ENCODE data around the gene SERINC5.
"Not testable (repeated sequence)": the region's sequence is repeated elsewhere in the genome, so short reads cannot be mapped to it uniquely, and the experiment has no call there.

Gene SERINC5

DNA sequence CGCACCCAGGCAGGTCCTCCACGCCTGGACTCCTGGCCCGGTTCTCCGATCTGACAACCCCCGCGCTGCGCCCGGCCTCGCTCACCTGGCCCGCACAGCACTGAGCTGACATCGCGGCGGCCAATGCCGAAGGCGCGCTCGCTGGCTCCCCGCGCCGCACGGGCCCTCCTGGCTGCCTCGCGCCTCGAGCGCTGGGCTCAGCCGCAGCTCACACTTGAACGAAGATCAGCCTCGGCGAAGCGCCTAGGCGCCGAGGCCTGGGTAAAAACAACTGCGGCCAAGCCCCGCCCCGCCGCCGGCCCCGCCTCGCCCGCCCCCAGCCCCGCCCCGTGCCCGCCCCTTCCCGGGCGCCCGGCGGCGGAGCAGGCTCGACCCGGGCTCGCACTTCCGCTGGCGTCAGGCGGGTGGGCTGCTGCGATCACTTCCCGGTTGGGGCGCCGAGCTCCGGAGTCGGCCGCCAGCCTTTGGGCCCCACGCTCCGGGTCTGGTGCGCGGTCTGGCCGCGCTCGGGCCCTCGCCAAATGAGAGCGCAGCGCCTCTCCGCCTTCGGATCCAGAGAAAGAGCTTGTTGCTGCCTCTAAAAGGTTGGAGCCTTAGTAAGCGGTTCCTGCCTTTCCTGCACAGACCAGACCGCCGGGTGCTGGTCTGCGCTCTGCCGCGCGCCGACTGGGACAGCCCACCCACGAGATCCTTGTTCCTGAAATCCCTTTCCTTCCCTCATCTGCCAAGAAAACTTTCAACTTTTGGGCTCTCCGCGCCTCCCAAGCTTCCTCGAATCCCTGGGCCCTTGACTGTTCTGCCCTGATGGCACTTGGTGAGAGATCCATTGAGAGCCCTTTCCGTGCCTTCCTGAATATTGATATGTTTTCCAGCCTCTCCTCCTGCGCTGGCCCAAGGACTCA, at the start of gene SERINC5:
TSS of gene SERINC5 (minus strand) at position 238 of the 902 bp plus-strand sequence. CDS start at position 112, 126 bp downstream.
- no peak for FAIRE-seq

DNA sequence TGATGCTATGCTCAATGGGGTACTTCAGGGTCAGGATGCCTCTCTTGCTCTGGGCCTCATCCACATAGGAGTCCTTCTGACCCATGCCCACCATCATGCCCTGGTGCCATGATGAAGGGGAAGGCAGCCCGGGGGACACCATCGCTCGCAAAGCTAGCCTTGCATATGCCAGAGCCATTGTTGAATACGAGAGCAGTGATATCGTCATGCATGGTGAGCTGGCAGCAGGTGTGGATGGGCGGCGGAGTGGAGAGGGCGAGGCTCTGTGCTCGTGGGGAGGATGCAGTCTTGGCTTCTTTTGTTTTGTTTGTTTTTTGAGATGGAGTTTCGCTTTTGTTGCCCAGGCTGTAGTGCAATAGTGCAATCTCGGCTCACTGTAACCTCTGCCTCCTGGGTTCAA, 46.8 kb upstream of the SERINC5 start:
- no peak for FAIRE-seq

DNA sequence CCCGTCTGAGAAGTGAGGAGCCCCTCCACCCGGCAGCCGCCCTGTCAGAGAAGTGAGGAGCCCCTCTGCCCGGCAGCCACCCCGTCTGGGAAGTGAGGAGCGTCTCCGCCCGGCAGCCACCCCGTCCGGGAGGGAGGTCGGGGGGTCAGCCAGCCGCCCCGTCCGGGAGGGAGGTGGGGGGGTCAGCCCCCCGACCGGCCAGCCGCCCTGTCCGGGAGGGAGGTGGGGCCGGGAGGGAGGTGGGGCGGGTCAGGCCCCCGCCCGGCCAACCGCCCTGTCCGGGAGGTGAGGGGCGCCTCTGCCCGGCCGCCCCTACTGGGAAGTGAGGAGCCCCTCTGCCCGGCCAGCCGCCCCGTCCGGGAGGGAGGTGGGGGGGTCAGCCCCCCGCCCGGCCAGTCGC, 45.5 kb upstream of the SERINC5 start:
- not testable (repeated sequence) for FAIRE-seq

DNA sequence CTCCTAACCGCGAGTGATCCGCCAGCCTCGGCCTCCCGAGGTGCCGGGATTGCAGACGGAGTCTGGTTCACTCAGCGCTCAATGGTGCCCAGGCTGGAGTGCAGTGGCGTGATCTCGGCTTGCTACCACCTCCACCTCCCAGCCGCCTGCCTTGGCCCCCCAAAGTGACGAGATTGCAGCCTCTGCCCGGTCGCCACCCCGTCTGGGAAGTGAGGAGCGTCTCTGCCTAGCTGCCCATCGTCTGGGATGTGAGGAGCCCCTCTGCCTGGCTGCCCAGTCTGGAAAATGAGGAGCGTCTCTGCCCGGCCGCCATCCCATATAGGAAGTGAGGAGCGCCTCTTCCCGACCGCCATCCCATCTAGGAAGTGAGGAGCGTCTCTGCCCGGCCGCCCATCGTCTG, 44.9 kb upstream of the SERINC5 start:
- FAIRE-seq = not testable (repeated sequence)

DNA sequence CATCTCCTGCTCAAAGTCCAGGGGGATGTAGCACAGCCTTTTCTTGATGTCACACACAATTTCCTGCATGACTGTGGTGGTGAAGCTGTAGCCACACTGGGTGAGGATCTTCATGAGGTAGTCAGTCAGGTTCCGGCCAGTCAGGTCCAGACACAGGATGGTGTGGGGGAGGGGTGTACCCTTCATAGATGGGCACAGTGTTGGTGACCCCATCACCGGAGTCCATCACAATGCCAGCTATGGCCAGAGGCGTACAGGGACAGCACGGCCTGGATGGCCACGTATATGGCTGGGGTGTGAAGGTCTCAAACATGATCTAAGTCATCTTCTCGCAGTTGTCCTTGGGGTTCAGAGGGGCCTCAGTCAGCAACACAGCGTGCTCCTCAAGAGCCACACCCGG, 44.3 kb upstream of the SERINC5 start:
- no peak for FAIRE-seq

DNA sequence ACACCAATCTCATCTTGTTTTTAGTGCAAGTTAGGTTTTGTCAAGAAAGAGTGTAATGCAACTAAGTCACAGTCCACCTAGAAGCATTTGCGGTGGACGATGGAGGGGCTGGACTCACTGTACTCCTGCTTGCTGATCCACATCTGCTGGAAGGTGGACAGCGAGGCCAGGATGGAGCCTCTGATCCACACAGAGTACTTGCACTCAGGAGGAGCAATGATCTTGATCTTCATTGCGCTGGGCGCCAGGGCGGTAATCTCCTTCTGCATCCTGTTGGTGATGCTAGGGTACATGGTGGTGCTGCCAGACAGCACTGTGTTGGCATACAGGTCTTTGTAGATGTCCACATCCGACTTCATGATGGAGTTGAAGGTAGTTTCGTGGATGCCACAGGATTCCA, 43.8 kb upstream of the SERINC5 start:
- FAIRE-seq = no peak

DNA sequence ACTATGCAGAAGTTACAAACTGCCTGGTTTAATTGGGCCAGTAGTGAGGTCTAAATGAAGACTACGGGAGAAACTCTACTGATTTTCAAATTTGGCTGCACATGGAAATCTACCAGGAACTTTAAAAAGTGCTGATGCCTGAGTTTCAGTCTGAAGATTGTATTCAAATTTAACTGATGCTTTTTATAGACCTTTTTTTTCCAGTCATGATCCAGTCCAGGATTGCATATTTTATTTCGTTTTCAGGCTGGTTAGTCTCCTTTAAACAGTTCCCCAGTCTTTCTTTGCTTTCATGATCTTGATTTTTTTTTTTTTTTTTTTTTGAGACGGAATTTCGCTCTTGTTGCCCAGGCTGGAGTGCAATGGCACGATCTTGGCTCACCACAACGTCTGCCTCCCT, 40.3 kb upstream of the SERINC5 start:
- no peak for FAIRE-seq

DNA sequence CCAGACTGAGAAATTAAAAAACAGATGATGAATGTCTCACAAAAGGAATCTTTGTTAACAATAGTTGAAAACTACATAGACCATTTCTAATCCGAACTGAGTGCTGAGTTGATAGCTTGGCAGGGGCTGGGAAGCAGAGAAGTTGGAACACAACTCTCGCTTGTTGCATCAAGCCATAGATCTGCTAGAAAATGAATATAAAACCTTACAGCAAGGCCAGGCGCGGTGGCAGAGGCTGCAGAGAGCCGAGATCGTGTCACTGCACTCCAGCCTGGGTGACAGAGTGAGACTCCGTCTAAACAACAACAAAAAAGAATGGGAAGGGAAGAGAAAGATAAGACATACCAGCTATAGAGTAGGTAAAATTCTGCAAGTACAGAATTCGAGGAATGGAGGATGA, 35.9 kb upstream of the SERINC5 start:
- no peak for FAIRE-seq

DNA sequence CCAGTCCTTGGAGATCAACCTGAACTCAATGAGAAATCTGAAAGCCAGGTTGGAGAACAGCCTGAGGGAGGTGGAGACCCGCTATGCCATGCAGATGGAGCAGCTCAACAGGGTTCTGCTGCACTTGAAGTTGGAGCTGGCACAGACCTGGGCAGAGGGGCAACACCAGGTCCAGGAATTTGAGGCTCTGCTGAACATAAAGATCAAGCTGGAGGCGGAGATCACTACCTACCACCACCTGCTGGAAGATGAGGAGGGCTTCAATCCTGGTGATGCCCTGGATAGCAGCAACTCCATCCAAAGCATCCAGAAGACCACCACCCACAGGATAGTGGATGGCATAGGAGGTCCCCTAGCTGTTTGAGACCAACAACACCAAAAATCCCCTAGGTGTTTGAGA, 33.5 kb upstream of the SERINC5 start:
- FAIRE-seq = no peak

DNA sequence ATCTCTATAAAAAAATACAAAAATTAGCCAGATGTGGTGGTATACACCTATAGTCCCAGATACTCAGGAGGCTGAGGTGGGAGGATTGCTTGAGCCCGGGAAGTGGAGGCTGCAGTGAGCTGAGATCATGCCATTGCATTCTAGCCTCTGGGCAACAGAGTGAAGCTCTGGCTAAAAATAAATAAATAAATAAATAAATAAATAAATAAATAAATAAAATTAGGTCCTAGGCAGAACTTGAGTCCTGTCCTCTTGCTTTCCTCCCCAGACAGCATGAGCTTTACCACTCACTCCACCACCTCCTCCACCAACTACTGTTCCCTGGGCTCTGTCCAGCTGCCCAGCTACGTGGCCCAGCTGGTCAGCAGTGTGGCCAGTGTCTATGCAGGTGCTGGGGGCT, 32.3 kb upstream of the SERINC5 start:
- no peak for FAIRE-seq

DNA sequence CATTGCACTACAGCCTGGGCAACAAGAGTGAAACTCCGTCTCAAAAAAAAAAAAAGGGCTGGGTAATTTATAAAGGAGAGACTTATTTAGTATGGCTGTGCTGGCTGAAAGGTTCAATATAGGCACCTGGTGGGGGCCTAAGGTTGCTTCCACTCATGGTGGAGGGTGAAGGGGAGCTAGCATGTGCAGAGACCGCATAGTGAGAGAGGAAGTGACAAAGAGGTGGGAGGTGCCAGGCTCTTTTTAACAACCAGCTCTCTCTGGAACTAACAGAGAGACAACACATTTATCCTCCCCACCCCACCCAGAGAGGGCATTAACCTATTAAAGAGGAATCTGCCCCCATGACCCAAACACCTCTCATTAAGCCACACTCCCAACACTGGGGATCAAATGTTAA, 28.9 kb upstream of the SERINC5 start:
- no peak for FAIRE-seq

DNA sequence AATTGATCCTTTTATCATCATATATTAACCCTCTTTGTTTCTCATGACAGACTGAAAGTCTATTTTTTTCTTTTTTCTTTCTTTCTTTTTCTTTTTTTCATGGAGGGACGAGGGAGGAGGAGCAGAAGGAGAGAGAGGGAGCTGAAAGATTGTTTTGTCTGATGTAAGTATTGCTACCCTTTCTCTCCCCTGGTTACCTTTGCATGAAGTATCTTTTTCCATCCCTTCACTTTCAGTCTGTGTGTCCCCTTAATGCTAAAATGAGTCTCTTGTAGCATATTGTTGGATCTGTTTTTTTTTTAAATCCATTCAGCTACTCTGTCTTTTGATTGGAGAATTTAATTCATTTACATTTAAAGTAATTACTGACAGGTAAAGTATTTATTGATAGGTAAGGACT, 27.5 kb upstream of the SERINC5 start:
- no peak for FAIRE-seq

DNA sequence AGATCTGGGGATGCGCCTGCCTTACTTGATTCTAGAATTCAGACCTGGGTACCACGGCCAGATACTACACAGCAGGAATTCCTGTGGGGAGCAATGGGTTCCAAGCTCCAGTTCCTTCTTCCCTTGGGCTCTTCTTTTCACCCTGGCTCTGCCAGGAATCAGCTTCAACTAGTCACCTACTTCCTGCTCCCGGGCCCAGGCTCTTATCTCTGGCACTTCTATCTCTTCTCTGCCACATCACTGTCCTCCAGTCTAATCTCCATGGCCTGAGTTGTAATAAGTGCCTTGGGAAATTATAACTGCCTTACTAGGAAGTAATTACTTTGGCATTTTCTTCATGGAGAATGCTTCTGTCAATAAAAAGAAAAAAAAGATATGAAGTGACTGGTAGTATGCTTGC, 26.2 kb upstream of the SERINC5 start:
- FAIRE-seq = no peak

DNA sequence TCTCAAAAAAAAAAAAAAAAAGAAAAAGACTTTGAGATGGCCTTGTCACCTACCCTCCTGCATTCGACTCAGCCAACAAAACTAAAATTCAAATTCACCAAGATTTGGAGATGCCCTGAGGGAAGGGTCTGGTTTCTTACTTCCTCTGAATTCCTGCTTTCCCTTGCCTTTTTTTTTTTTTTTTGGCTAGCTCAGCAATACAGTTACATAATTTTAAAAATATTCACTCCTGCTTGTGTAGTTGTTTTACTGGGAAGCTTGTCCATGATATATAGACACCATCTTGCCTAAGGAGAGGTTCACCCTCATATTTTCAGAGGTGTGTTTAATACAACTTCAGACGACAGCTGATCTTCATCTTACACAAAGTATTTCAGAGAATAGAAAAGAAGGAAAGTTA, 21.3 kb upstream of the SERINC5 start:
- no peak for FAIRE-seq

DNA sequence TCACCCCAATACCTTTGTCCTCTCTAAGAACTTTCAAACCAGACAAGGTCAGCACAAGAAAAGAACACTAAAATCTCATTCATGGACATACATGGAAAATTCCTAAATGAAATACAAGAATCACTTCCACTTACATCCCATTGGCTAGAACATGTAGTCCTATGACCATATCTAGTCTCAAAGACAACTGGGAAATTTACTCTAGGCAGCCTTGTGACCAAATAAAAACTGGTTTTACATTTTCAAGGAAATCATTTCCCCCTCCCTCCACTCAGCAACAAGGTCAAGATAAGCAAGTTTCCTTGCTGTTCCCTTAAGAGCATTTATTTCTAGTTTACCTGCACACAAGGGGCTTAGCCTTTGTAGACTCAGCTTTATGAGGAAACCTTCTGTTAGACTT, 20.3 kb upstream of the SERINC5 start:
- no peak for FAIRE-seq

DNA sequence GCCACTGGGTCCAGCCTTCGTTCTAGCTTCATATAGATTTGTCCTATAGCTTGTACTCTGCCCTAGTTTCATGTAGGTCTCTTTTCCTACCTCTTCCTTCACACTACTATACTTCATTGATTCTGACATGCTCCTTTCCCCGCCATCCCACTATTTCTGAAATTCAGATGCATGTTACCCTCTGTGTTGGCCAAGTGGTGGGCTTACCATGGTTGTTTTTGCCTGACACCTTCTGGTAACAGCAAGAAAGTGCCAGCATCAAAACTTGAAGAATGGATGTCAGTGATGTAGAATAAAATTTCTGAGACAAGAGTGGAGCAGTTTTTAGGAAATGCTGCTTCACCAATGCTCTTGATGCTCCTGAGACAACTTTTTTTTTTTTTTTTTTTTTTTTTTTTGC, 19.5 kb upstream of the SERINC5 start:
- FAIRE-seq = no peak

DNA sequence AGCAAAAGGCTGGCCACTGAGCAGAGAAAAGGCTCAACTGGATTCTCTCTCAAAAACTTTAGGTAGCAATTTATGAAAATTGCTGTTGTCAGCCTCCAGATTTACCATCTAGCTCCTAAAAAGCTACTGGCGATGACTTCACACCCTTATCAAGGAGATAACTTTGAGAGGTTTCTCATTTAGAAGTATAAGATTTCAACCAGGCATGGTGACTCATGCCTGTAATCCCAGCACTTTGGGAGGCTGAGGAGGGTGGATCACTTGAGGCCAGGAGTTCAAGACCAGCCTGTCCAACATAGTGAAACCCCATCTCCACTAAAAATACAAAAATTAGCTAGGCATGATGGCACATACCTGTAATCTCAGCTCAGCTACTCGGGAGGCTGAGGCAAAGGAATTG, 14.7 kb upstream of the SERINC5 start:
- not testable (repeated sequence) for FAIRE-seq

DNA sequence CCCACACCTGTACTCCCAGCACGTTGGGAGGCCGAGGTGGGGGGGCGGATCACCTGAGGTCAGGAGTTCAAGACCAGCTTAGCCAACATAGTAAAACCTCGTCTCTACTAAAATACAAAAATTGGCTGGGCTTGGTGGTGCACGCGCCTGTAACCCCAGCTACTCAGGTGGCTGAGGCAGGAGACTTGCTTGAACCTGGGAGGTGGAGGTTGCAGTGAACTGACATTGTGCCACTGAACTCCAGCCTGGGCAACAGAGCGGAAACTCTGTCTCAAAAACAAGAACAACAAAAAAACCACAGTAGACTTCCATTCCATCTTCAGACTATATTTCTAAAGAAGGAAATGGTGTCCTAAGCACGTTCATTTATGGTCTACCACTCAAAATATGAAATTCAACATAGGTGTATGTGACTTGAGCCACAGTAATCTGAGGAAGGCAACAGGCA, 14.2 kb upstream of the SERINC5 start:
- FAIRE-seq = no peak

DNA sequence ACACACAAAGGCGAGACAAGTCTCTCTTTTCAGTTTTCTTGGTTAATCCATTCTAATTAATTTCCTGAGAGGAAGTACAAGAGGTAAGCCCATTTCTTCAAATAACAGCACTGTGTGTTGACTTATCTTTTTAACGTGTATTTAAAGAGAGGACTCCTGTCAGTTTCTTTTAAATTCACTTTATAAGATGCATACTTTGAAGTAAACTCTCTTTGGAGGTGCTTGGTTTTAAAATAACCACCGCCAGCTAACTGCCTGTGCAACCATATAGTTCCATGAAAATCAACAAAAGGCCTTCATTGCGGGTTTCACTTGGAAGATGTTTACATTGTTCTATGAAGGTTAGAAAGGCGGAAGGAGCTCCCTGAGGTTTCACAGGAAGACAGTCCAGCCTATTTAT, 13.1 kb upstream of the SERINC5 start:
- no peak for FAIRE-seq

DNA sequence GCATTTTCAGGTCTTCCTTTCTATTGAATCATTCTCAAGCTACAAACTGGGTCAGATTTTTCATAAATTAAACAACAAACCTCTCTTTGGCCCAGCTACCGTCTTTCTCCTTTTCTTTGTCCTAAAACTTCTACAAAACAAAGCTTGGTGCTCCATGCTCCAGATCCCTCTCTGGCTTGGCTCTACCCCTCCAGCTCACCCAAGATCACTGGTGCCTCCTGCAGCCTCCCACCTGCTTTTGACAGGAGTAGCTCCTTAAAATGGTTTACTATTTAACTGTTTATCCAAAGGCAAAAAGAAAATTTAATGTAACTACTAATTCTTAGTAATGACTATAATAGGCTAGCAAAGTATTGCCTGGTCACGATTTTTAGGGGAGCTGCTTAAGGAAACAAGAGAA, 10.7 kb upstream of the SERINC5 start:
- FAIRE-seq = no peak

DNA sequence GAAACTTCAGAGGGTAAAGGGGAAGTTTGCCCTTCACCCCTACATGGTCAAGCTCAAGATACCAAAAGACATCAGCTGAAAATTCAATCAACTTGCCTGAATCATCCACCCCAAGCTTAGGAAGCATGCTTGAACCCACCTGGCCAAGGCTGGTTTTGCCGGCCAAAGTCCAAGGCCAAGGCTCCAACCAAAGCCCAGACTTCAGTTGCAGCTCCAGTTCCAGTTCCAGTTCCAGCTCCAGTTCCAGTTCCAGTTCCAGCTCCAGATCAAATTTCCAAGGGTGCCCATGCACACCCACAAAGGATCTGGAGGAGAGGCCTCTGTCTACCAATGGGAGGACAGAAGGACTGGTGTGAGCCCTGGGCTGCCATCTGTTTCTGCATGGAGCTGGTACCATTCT, 4.6 kb upstream of the SERINC5 start:
- no peak for FAIRE-seq

DNA sequence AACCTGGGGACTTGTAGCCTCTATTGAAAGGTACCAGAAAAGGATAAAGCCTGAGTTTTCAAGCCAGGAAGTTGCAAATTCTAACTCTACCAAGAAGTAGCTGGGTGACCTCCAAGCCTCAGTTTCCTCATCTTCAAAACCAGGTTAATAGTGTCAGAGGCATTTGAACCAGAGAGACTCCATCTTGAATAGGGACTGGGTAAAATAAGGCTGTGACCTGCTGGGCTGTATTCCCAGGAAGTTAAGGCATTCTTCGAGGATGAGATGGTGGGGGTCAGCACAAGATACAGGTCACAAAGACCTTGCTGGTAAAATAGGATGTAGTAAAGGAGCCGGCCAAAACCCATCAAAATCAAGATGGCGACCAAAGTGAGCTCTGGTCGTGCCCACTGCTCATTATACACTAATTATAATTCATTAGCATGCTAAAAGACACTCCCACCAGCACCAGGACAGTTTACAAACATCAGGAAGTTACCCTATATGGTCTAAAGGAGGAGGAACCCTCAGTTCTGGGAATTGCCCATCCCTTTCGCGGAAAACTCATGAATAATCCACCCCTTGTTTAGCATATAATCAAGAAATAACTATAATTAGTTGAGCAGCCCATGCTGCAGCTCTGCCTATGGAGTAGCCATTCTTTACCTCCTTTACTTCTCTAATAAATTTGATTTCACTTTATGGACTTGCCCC, 3.8 kb upstream of the SERINC5 start:
- FAIRE-seq = no peak

DNA sequence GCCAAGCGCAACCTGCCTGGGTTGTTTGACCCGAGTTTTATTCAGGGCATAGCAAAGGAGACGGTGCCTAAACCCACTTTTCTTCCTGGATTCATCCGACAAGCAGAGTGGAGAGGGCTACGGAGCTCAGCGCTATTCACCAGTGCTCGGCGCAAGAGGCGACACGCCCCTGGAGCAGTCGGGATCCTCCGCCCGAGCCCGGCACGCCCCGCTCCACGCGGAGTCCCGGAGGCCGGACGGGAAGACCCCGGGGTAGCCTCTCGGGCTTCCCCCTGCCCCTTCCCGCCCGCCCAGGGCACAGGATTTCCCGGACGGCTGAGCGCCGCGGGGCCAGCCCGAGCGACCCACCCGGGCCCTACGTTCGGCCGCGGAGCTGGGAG, 427 bp downstream of the SERINC5 start:
- no peak for FAIRE-seq

DNA sequence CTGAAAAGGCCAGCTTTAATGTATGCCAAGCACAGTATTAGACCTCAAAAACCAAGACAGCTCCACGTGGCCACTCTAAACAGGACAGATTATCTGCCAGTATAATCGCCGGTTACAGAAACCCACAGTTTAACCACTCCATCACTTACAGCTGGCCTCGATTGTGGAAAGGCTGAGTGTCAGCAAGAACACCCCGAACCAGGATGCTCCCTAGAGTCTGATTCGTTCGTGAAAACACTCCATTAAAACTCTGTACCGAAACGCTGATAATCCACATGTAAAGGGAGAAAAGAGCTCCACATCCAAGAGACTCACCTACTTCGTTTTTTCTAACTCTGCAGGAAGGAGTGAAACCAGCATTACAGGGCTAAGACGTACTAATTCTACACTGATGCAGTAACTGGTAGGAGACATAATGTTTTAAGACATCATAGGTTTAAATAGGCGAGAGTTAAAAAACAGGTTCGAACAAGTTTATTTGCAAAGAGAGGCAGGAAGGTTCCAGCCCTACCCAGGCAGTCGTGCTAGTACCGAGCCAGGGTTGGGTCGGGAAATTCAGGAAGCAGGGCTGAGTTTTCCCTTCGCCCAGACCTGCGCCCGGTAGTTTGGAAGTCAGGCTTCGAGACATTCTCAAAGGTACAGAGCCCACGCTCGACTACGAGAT, 949 bp downstream of the SERINC5 start:
- no peak for FAIRE-seq
